Bronchial smooth muscle cell (primary cell): Measurements from ENCODE around the gene LTO1. TPM values are rescaled to one million over a fixed set of nuclear protein-coding genes. Genes with fewer than 3 reads are reported as not detected.

Source experiments
- total RNA-seq: library from RNA; depleted of rRNA; stranded (reverse); fragments of >200 nt; gene quantifications from 2 replicates; pipeline ENCODE4 v1.2.1, GENCODE V29; 2014

The LTO1 gene, protein sequence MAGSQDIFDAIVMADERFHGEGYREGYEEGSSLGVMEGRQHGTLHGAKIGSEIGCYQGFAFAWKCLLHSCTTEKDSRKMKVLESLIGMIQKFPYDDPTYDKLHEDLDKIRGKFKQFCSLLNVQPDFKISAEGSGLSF
- 24.6 and 27.5 TPM in 2 replicates for total RNA-seq

DNA sequence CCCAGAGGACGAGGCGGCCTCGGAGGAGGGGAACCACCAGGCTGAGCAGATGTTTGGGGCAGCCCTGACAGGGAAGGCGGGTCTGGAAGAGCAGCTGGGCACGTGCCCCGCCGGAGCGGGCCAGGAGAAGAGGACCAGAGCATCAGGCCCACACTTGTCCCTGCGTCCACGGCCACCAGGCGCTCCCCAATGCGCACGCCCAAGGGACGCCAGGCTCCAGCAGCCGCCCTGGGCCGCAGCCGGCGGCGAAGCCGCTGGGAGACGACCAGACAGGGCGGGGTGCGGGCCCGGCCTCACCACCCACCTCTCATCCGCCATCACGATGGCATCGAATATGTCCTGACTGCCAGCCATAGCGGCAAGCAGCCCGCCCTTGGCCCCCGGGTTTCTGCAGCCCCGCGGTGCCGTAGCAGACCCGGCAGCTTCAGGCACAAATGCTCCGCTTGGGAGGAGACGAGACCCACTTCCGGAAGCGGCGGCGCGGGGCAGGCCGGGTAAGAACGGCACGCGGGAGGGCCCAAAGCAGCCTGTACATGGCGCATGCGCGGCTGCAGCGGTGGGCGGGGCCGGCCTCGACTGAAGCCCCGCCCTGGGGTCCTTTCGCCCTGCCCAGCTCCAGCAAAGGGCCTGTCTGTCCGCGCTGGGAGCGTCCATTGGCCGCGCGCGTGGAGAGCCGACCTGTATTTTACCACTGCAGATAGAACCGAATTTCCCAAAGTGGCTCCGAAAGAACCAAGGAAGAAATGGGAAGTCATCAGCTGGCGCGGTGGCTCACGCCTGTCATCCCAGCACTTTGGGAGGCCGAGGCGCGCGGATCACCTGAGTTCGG is at the start of gene LTO1:
Gene LTO1 (minus strand): TSS at position 468 of the 829 bp plus-strand sequence. CDS start 114 bp downstream, at position 354.

GRCh38 chr11:69703768-69704507 is 28.8 kb upstream of the LTO1 start, which contains the start of gene FGF19:
Gene FGF19 (minus strand): TSS chr11:69704022. CDS start chr11:69703876, 146 bp downstream.

GRCh38 chr11:69640995-69641581 is 34.1 kb downstream of the LTO1 start, which contains the start of gene CCND1:
Gene CCND1 (plus strand): TSS chr11:69641156. CDS start chr11:69641314, 158 bp downstream.

Other genes starting within 250 kb of the LTO1 start
- gene LINC01488, start 193.7 kb downstream of the LTO1 start, total RNA-seq = not detected in 2 replicates
- gene CCND1, start 34.2 kb downstream of the LTO1 start, total RNA-seq = 336 and 341 TPM in 2 replicates
- not detected in 2 replicates for gene FGF19, start 28.7 kb upstream of the LTO1 start, total RNA-seq
- gene FGF4, start 100.0 kb upstream of the LTO1 start, total RNA-seq = not detected in 2 replicates
- not detected in 2 replicates for gene FGF3, start 144.1 kb upstream of the LTO1 start, total RNA-seq